Superior temporal gyrus (tissue), 1 donor: ENCODE measurements around the gene KIF2B.
"Not testable (repeated sequence)": the region's sequence is repeated elsewhere in the genome, so short reads cannot be mapped to it uniquely, and the experiment has no call there.

Experiments used
- DNase-seq: peaks from one replicate; pipeline ENCODE4 v3.0.0-alpha.2; 2016; ENCODE audit errors: extremely low spot score

The KIF2B gene, protein sequence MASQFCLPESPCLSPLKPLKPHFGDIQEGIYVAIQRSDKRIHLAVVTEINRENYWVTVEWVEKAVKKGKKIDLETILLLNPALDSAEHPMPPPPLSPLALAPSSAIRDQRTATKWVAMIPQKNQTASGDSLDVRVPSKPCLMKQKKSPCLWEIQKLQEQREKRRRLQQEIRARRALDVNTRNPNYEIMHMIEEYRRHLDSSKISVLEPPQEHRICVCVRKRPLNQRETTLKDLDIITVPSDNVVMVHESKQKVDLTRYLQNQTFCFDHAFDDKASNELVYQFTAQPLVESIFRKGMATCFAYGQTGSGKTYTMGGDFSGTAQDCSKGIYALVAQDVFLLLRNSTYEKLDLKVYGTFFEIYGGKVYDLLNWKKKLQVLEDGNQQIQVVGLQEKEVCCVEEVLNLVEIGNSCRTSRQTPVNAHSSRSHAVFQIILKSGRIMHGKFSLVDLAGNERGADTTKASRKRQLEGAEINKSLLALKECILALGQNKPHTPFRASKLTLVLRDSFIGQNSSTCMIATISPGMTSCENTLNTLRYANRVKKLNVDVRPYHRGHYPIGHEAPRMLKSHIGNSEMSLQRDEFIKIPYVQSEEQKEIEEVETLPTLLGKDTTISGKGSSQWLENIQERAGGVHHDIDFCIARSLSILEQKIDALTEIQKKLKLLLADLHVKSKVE

DNA sequence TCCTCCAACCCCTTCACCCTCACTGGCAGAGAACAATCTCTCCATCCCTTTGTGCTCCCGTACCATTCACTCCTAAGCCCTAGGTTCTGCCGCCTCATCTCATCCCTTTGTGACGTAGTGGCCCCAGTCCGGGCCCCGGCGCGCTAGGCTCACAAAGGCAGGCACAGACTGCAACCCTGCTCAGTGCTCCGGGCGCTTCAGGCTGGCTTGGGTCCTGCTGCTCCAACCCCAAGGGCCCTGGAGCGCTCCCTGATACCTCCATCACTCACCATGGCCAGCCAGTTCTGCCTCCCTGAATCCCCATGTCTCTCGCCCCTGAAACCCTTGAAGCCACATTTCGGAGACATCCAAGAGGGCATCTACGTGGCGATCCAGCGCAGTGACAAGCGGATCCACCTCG is at the start of gene KIF2B:
TSS of gene KIF2B (plus strand) at position 164 of the 400 bp plus-strand sequence. CDS start at position 271, 107 bp downstream.
- DNase-seq, result no peak

DNA sequence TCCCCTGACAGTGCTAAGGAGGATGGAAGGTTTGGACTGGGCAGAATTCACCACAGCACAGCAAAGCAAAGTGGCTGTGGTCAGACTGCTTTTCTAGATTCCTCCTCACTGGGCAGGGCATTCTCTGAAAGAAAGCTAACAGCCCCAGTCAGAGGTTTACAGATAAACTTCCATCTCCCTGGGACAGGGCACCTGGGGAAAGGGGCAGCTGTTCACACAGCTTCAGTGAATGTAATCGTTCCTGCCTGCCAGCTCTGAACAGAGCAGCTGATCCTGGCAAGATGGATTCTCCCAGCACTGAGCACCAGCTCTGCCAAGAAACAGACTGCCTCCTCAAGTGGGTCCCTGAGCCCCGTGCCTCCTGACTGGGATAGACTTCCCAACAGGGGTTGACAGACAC is 42.4 kb upstream of the KIF2B start:
- DNase-seq, result no peak

DNA sequence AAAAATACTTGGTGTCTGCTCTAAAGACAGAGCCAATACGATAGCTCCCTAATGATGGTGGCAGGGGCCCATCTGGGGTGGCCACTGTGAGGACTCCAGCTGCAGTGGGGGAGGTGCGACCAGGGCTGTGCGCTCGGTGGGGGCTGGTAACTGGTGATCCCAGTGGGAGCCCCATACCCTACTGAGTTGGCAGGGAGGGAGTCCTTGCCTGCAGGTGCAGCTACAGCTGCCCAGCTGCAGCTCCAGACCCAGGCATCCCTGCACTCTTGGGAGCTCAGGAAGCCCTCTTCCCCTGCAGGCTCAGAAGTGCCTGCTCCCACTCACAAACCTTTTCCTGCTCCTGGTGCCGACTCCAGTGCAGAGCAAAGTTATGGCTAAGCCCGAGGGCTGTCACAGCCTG is 31.2 kb upstream of the KIF2B start:
- DNase-seq, result no peak

DNA sequence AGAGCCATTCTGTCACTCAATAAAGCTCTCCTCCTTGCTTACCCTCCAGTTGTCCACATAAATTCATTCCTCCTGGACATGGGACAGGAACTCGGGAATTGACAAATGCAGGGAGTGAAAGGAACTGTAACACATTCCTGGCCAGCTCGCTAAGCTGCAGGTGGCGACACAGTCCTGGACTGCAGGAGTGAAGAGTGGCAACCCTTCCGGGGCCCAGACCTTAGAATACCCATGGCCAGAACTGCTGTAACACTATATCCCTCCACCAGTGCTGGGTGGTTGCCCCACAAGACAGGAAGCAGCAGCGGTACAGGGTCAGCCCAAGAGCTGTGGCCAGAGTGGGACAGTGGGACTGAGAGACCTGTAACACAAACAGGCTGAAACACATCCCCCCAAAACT is 30.3 kb upstream of the KIF2B start:
- DNase-seq, result no peak

DNA sequence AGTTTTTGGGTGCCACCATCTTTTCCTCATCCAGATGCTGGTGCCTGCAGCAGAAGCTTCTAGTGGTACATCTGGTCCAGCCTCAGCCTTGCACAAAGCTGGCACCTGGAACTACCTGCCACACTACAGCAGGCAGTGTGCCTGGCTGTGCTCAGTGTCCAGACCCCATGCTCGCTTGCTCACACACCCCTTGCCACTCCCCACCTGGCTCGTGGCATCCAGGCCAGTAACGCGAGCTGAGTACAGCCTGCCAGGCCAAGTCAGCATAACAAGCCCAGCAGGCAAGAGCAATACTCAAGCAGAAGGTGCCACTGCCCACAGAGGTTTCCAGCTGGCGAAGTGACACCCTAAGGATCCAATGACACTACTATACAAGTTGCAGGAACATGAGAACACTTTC is 29.7 kb upstream of the KIF2B start:
- DNase-seq, result no peak

DNA sequence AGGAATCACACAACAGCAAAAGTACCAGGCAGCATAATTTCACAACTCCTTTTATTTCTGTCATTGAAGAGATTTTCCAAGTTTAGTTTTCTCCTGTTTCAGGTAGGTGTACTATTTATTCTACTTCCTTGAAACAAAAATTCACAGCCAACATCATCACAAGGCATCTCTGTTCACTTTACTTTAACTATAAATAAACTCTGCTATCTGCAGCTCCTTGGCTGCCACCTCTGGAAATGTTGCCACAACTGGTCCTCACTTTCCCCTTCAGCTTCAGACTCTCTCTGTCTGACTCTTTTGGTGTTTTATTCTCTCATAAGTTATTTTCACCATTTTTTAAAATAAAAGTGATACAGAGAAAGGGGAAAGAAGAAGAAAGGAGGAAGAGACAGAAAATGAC is 27.9 kb upstream of the KIF2B start:
- DNase-seq, result no peak

DNA sequence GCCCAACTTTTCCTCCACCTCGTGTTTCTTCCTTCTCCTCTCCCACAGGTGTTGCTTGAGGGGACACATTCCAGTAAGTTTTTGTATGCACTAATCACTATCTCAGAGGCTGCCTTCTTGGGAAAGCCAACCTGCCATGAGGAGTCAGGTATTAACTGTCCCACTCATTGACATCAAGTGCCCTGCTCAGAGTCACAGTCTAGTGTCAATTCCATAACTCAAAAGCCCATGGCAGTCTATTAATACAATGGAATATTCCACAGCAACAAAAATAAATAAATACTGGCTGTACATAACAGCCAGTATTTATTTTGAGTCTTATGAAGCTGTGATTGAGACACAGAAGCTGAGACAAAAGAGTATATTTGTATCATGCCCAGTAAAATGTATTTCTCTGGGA is 26.1 kb upstream of the KIF2B start:
- DNase-seq, result no peak

DNA sequence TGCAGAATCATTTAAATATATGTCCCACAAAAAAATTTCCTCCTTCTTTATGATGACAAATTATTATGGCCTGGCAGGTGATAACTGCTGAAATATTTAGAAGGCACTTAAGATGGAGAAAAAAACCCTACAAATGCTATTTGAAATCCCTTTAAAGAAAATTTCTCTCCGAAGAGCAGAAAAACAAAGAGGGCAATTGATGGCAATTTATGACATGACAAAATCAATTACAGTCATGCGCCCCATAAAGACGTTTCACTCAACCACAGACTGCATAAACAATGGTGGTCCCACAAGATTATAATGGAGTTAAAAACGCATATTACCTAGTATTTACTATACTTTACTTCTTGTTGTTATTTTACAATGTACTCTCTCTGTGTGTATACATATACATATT is 25.2 kb upstream of the KIF2B start:
- no peak for DNase-seq

DNA sequence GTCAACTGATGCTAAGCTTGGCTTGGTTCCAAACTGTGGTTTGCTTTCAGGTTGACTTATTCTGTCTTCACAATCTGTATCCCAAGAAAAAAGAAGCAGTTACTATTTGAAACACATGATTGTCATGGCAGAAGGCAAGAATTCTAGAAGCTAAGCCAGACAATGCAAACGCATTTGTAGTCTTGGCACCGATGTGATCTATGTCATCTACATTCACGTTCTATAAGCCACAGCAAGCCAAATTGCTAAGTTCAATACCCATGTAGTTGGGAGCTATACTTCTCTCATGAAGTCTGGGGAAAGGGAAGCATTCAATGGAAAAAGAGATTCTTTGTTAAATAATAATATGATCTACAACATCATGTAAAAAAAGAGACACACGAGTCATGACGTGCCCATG is 18.3 kb upstream of the KIF2B start:
- no peak for DNase-seq

DNA sequence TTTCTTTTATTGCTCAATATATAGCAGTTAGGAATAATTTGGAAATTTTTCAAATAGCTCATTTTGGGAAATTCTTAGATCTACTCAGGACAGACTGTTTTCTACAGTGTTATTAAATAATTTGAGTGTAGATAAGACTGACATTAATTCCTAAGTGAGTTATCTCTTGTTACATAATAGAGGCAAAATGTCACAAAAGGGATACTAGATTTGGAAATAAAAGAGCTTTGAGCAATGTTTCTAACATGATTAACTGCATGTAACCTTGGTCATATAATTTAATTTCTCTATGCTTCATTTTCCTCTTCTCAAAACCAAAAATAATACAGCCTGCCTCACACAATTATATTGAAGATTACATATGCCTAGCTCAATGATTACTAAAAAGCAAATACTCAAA is 16.3 kb upstream of the KIF2B start:
- DNase-seq, result no peak

DNA sequence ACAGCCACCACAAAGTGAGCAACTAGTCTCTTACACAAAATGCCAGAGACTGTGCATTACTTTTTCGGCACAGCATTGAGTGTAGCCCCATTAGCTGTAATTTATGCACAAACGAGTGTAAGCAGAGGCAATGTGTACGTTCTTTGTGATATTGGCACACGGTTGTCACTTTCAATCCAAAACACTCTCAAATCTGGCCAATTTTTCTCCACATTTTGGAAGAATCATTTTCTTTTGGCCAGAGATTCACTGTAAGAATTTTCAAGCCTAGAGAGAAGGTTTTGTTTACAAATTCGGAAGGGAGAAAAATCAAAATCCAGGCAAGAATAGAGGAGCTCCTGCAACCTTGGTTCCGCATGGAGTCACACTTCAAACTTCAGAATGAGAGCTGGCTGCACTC is 15.4 kb upstream of the KIF2B start:
- DNase-seq, result no peak

DNA sequence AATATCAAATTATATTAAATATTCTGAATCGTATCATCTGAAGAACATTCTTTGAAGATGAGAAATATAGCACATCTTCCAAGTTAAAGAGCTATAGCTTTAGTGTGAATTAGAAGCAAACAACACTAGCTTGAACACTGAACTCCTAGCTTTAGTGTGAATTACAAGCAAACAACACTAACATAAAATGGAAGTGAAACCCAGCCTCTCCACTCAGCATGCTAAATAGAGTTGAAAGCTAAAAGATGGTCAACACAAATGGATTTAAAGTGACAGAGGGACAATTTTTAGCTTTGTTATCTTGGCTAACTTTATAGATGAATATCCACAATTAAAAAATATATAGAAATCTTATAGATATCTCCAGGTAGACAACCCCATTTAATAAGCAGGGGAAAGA is 4.5 kb upstream of the KIF2B start:
- DNase-seq, result no peak

DNA sequence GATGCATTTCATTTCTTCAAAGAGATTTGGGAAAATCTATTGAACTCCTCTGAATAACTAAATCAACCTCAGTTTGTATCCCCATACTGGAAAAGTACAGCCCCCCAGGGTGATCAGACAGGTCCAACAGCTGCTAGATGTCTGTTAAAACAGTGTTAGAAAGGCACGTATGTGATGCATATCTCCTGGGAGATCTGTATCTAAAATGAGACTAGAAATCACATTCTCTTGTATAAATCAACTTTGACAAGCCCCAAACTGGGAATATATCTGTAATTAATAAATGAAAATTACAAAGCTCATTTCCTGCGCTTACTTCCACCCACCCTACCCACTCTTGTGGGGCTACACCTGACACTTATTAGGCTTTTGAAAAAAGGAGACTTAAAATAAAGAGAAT is 3.8 kb upstream of the KIF2B start:
- no peak for DNase-seq

DNA sequence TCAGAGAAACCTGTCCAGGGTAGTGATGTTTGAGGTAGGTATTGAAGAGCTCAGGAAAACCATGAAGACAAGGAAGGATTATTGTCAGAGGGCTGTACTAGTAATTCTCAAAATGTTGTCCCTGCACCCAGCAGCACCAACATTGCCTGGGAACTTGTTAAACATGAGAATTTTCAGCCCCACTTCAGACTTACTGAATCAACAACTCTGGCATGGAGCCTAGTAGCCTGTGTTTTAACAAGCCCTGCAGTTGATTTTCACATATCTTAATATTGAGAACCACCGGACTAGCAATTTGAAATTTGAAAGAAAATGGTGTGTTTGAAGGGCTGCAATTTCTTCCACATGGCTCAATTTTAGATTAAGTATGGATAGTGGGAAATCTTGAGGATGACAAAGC is 2.8 kb upstream of the KIF2B start:
- DNase-seq, result no peak

DNA sequence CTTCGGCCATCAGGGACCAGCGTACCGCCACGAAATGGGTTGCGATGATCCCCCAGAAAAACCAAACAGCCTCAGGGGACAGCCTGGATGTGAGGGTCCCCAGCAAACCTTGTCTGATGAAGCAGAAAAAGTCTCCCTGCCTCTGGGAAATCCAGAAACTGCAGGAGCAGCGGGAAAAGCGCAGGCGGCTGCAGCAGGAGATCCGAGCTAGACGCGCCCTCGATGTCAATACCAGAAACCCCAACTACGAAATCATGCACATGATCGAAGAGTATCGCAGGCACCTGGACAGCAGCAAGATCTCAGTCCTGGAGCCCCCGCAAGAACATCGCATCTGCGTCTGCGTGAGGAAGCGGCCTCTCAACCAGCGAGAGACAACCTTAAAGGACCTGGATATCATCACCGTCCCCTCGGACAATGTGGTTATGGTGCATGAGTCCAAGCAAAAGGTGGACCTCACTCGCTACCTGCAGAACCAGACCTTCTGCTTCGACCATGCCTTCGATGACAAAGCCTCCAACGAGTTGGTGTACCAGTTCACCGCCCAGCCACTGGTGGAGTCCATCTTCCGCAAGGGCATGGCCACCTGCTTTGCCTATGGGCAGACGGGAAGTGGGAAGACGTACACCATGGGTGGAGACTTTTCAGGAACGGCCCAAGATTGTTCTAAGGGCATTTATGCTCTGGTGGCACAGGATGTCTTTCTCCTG is 769 bp downstream of the KIF2B start:
- no peak for DNase-seq

DNA sequence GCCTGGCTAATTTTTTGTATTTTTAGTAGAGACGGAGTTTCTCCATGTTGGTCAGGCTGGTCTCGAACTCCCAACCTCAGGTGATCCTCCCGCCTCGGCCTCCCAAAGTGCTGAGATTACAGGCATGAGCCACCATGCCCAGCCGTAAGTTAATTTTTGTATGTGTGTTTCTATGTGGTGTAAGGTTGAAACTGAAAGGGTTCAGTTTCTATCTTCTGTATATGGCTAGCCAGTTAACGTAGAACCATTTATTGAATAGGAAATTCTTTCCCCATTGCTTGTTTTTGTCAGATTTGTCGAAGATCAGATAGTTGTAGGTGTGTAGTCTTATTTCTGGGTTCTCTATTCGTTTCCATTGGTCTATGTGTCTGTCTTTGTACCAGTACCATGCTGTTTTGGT is 12.0 kb downstream of the KIF2B start:
- not testable (repeated sequence) for DNase-seq

DNA sequence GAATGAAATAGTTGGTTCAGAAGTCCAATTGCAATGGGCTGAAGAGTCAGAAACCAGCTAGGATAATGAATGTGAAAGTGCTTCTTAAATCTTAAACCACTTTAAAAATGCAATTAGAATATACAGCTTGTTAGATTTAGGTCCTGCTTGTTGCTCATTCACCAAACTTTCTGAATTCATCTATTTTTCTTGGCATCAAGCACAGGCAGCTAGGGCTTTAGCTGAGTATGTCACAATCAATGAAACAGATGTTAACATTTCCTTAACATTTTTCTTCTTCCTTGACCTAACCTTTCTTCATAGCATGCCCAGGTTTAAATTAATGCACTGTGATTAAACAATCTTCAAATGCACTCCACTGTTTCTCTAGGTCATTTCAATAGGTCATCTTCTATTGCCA is 14.4 kb downstream of the KIF2B start:
- no peak for DNase-seq

DNA sequence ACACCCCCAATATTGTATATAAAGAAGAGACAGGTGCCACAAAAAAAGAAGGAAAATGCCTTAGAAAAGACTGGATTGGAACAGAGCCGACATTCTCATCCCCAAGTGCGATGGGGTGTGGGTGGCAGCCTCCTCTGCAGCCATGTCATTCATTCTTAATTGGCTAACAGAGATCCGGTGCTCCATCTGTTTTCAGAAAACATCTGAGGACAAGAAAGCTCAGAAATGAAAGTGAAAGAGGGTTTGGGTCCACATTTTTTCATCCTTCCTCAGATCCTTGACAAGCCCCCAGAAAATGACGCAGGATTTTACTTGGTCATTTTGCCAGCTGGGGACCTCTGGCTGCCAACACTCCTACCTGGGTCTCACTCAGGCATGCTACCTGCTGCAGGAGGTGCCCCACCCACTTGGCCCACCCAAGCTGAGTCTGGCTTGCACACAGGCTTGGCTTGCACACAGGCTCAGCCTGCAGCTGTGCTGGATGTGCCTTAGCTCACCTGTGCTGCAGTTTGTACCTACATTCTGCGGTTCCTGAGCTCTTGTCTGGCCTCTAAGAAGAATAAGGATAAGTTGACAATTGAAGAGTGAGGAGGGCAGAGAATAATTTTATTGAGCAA is 21.9 kb downstream of the KIF2B start:
- DNase-seq, result no peak

DNA sequence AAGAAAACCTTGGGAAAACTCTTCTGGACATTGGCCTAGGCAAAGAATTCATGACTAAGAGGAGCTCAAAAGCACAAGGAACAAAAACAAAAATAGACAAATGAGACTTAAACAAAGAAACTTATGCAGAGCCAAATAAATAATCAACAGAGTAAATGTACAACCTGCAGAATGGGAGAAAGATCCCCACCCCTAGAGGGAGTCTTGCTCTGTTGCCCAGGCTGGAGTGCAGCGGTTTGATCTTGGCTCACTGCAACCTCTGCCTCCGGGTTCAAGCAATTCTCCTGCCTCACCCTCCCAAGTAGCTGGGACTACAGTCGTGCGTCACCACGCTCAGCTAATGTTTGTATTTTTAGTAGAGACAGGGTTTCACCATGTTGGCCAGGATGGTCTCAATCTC is 48.4 kb downstream of the KIF2B start:
- DNase-seq, result not testable (repeated sequence)
